Measurements from ENCODE around the gene WDR88.

DNA sequence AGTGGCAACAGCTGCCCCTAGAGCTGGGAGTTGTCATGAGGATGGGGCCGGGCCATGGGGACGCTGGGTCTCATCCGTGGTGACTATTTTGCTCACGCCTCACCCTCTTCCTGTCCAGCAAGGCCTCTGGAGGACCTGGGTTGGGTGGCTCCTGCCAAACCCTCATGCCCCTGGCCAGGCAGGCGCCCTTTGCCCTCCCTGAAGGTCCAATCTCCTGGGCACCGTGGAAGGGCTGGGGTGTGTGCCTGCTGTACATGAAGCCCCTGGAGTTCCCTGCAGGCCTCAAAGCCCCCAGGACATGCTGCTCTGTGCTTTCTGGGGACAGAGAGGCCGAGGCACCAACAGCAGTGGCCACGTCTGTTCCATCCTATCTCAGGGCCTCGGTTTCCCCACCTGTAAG lies 76.0 kb downstream of the WDR88 start:
- TF ChIP-seq, protein P1, sequence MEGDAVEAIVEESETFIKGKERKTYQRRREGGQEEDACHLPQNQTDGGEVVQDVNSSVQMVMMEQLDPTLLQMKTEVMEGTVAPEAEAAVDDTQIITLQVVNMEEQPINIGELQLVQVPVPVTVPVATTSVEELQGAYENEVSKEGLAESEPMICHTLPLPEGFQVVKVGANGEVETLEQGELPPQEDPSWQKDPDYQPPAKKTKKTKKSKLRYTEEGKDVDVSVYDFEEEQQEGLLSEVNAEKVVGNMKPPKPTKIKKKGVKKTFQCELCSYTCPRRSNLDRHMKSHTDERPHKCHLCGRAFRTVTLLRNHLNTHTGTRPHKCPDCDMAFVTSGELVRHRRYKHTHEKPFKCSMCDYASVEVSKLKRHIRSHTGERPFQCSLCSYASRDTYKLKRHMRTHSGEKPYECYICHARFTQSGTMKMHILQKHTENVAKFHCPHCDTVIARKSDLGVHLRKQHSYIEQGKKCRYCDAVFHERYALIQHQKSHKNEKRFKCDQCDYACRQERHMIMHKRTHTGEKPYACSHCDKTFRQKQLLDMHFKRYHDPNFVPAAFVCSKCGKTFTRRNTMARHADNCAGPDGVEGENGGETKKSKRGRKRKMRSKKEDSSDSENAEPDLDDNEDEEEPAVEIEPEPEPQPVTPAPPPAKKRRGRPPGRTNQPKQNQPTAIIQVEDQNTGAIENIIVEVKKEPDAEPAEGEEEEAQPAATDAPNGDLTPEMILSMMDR (IDR thresholded peaks at IDR 0.05), result no peak
- no peak for TF ChIP-seq POLR2A (IDR thresholded peaks at IDR 0.05)

Measured in ovary (tissue), 3 donors.